H9 (cell line): ENCODE data around the gene ZFP69. TPM values are rescaled to one million over a fixed set of nuclear protein-coding genes. Genes with fewer than 3 reads are reported as not detected.
A peak's percentile ranks its signal among the peaks of the same experiment; 100 is the strongest.

Source experiments
- DNase-seq: peaks from one replicate; pipeline ENCODE4 v3.0.0-alpha.2; 2017
- H2AFZ ChIP-seq: one replicate; pipeline ENCODE4 v1.6.1; 2013; ENCODE audit warnings: mild to moderate bottlenecking, low read length, control low read depth, moderate library complexity
- H2AK5ac ChIP-seq: 2 replicates; pipeline ENCODE4 v1.6.1; 2013; ENCODE audit warnings: low read length, control low read depth, mixed read lengths; ENCODE audit not compliant: insufficient read length
- H2BK120ac ChIP-seq: one replicate; pipeline ENCODE4 v1.6.1; 2013; ENCODE audit warnings: low read depth, mild to moderate bottlenecking, low read length, control low read depth, inconsistent platforms; ENCODE audit not compliant: poor library complexity, severe bottlenecking
- H2BK12ac ChIP-seq: 2 replicates; pipeline ENCODE4 v1.6.1; 2013; ENCODE audit warnings: low read length, control low read depth, mixed read lengths, low read depth; ENCODE audit not compliant: insufficient read length
- H2BK15ac ChIP-seq: 2 replicates; pipeline ENCODE4 v1.6.1; 2013; ENCODE audit warnings: low read depth, low read length, control low read depth
- H2BK20ac ChIP-seq: one replicate; pipeline ENCODE4 v1.6.1; 2013; ENCODE audit warnings: low read depth, mild to moderate bottlenecking, low read length, control low read depth, inconsistent platforms; ENCODE audit not compliant: poor library complexity, severe bottlenecking
- H2BK5ac ChIP-seq: 2 replicates; pipeline ENCODE4 v1.6.1; 2013; ENCODE audit warnings: low read length, control low read depth, mixed read lengths; ENCODE audit not compliant: insufficient read length
- H3K14ac ChIP-seq: 2 replicates; pipeline ENCODE4 v1.6.1; 2013; ENCODE audit warnings: low read length, control low read depth; ENCODE audit not compliant: insufficient read depth
- H3K18ac ChIP-seq: 2 replicates; pipeline ENCODE4 v1.6.1; 2013; ENCODE audit warnings: low read depth, mild to moderate bottlenecking, mixed read lengths, low read length, control low read depth; ENCODE audit not compliant: insufficient read length
- H3K23ac ChIP-seq: 2 replicates; pipeline ENCODE4 v1.6.1; 2013; ENCODE audit warnings: low read length, control low read depth, mixed read lengths, low read depth; ENCODE audit not compliant: insufficient read length
- H3K23me2 ChIP-seq: 2 replicates; pipeline ENCODE4 v1.6.1; 2013; ENCODE audit warnings: low read depth, mild to moderate bottlenecking, mixed read lengths, low read length, control low read depth; ENCODE audit not compliant: insufficient read length, poor library complexity, severe bottlenecking
- H3K27ac ChIP-seq: 2 replicates; pipeline ENCODE4 v1.5.1; 2013; ENCODE audit warnings: low read length, control low read depth, mixed read lengths, low read depth; ENCODE audit not compliant: insufficient read length
- H3K27me3 ChIP-seq: 2 replicates; pipeline ENCODE4 v1.6.1; 2013; ENCODE audit warnings: low read length, control low read depth, inconsistent platforms; ENCODE audit not compliant: insufficient read depth
- H3K4ac ChIP-seq: 2 replicates; pipeline ENCODE4 v1.6.1; 2013; ENCODE audit warnings: low read depth, mild to moderate bottlenecking, control low read depth, inconsistent platforms, low read length, moderate library complexity
- H3K4me1 ChIP-seq: 2 replicates; pipeline ENCODE4 v1.6.1; 2013; ENCODE audit warnings: low read length, control low read depth, inconsistent platforms; ENCODE audit not compliant: insufficient read depth
- H3K4me2 ChIP-seq: 2 replicates; pipeline ENCODE4 v1.6.1; 2013; ENCODE audit warnings: low read length, control low read depth, mixed read lengths; ENCODE audit not compliant: insufficient read length, insufficient read depth
- H3K56ac ChIP-seq: 2 replicates; pipeline ENCODE4 v1.6.1; 2013; ENCODE audit warnings: low read depth, mild to moderate bottlenecking, mixed read lengths, low read length, control low read depth; ENCODE audit not compliant: insufficient read length
- H3K79me1 ChIP-seq: 2 replicates; pipeline ENCODE4 v1.6.1; 2013; ENCODE audit warnings: low read depth, mild to moderate bottlenecking, moderate library complexity, low read length, control low read depth, inconsistent platforms; ENCODE audit not compliant: insufficient read depth, poor library complexity, severe bottlenecking
- H3K79me2 ChIP-seq: 2 replicates; pipeline ENCODE4 v1.6.1; 2013; ENCODE audit warnings: low read length, control low read depth, inconsistent platforms; ENCODE audit not compliant: insufficient read depth
- H3K9ac ChIP-seq: 2 replicates; pipeline ENCODE4 v1.6.1; 2013; ENCODE audit warnings: low read length, control low read depth, mixed read lengths; ENCODE audit not compliant: insufficient read length; ENCODE audit errors: extremely low read depth
- H3K9me3 ChIP-seq: one replicate; pipeline ENCODE4 v1.6.1; 2013; ENCODE audit warnings: low read depth, low read length, inconsistent platforms; ENCODE audit not compliant: control insufficient read depth
- H3T11ph ChIP-seq: one replicate; pipeline ENCODE4 v1.6.1; 2013; ENCODE audit warnings: mild to moderate bottlenecking, low read length, control low read depth, inconsistent platforms
- H4K20me1 ChIP-seq: one replicate; pipeline ENCODE4 v1.6.1; 2013; ENCODE audit not compliant: control insufficient read depth, insufficient read length, insufficient read depth
- H4K5ac ChIP-seq: 2 replicates; pipeline ENCODE4 v1.6.1; 2013; ENCODE audit warnings: low read depth, mild to moderate bottlenecking, mixed read lengths, low read length, control low read depth; ENCODE audit not compliant: insufficient read length
- H4K8ac ChIP-seq: replicated peaks from 2 replicates; pipeline ENCODE4 v1.6.1; 2013; ENCODE audit warnings: low read length, control low read depth, mixed read lengths, low read depth; ENCODE audit not compliant: insufficient read length
- H4K91ac ChIP-seq: 2 replicates; pipeline ENCODE4 v1.6.1; 2013; ENCODE audit warnings: low read depth, mild to moderate bottlenecking, moderate library complexity, mixed read lengths, low read length, control low read depth; ENCODE audit not compliant: insufficient read length
- H3K27ac Mint-ChIP-seq, 3 experiments: 2 replicates in 2 of 3; 3 replicates in 1 of 3; pipeline ENCODE4 v1.8.0; 2020 to 2021; ENCODE audit warnings: mixed read lengths in 3 of 3, mild to moderate bottlenecking in 1 of 3, moderate library complexity in 1 of 3
- H3K27me3 Mint-ChIP-seq: 2 replicates; pipeline ENCODE4 v1.8.0; 2021; ENCODE audit warnings: low read depth, mild to moderate bottlenecking, moderate library complexity, mixed read lengths
- H3K36me3 Mint-ChIP-seq, 3 experiments: 2 replicates in 2 of 3; 3 replicates in 1 of 3; pipeline ENCODE4 v1.8.0; 2020 to 2021; ENCODE audit warnings: low read depth in 3 of 3, mixed read lengths in 3 of 3; ENCODE audit not compliant: insufficient read depth in 1 of 3
- H3K4me1 Mint-ChIP-seq, 2 experiments: 2 replicates each; pipeline ENCODE4 v1.8.0; 2020; ENCODE audit warnings: mixed read lengths in 2 of 2
- H3K4me3 Mint-ChIP-seq, 2 experiments: 2 replicates in 1 of 2; 3 replicates in 1 of 2; pipeline ENCODE4 v1.8.0; 2020 to 2021; ENCODE audit warnings: mild to moderate bottlenecking in 2 of 2, mixed read lengths in 2 of 2, moderate library complexity in 1 of 2
- H3K9me3 Mint-ChIP-seq, 2 experiments: 2 replicates in 1 of 2; 3 replicates in 1 of 2; pipeline ENCODE4 v1.8.0; 2020; ENCODE audit warnings: mild to moderate bottlenecking in 2 of 2, mixed read lengths in 2 of 2, moderate library complexity in 1 of 2
- WGBS: extraction: QIAGEN DNeasy Blood & Tissue Kit; methylation state at CpG from one replicate; pipeline ENCODE4 v1.1.7; 2013; ENCODE audit warnings: missing lambda C conversion rate, low lambda C conversion rate, mixed read lengths; ENCODE audit not compliant: insufficient read length; ENCODE audit errors: extremely low coverage; 5-methylcytosine and 5-hydroxymethylcytosine counted together
- total RNA-seq: library from RNA; stranded (reverse); gene quantifications from 2 replicates; pipeline ENCODE4 v1.2.1, GENCODE V29; 2021
- TF ChIP-seq, protein P1 (sequence below): fragments of 200-600 bp; sonication (generic); conservative IDR thresholded peaks from 3 replicates; pipeline ENCODE4 v1.8.0; 2021; ENCODE audit warnings: antibody characterized with exemption, mild to moderate bottlenecking

ZFP69 gene
- total RNA-seq, 1 experiment from 2014 or later: 6.8 TPM

DNA sequence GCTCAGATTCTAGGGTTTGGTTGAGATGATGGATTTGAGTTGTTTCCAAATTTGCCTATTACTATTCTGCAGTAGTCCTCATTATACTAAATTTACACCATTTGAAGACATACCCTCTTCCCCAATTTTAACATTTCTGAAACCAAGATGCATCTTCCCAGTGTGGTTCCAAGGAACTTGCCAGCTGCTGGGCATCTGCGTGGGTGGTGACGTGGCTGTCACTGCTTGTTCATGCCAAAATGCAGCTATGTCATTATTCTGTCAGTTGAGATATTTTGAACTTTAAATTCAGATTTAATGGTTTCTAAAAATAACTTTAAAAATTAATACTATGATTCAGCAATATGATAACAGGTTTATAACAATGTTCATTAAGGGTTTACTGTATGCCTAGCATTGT lies 1.2 kb downstream of the ZFP69 start:
- Histone ChIP-seq H2AFZ (no peak overlapping the region), H3K79me1 (no peaks in the 10 kb centered on the region)
- TF ChIP-seq, protein P1, sequence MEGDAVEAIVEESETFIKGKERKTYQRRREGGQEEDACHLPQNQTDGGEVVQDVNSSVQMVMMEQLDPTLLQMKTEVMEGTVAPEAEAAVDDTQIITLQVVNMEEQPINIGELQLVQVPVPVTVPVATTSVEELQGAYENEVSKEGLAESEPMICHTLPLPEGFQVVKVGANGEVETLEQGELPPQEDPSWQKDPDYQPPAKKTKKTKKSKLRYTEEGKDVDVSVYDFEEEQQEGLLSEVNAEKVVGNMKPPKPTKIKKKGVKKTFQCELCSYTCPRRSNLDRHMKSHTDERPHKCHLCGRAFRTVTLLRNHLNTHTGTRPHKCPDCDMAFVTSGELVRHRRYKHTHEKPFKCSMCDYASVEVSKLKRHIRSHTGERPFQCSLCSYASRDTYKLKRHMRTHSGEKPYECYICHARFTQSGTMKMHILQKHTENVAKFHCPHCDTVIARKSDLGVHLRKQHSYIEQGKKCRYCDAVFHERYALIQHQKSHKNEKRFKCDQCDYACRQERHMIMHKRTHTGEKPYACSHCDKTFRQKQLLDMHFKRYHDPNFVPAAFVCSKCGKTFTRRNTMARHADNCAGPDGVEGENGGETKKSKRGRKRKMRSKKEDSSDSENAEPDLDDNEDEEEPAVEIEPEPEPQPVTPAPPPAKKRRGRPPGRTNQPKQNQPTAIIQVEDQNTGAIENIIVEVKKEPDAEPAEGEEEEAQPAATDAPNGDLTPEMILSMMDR: no peak

More for the DNA sequence above, 1.2 kb downstream of the ZFP69 start:
- Histone ChIP-seq H3K56ac (no peak overlapping the region), H3K27me3 (no peaks in the 10 kb centered on the region), H3K27ac (no peak overlapping the region), H2BK5ac (no peak overlapping the region), H3K14ac (no peak overlapping the region), H2BK15ac (no peak overlapping the region), H2BK12ac (no peak overlapping the region), H3K4ac (no peak overlapping the region), H2BK120ac (no peak overlapping the region), H3T11ph (no peak overlapping the region), H3K23ac (no peak overlapping the region), H4K91ac (no peak overlapping the region), H3K79me2 (no peaks in the 10 kb centered on the region), H3K4me1 (no peaks in the 10 kb centered on the region), H2AK5ac (no peak overlapping the region), H4K5ac (no peak overlapping the region), H3K18ac (no peak overlapping the region), H3K4me2 (peak overlapping the region; percentile 86), H4K8ac (no peak overlapping the region), H3K23me2 (peaks cover 4% of the 10 kb centered on the region), H2BK20ac (no peak overlapping the region), H3K9ac (no peak overlapping the region), H4K20me1 (no peaks in the 10 kb centered on the region), H3K9me3 (peaks cover under 1% of the 10 kb centered on the region)
- Mint-ChIP-seq H3K4me1 (peaks cover 10 to 11% of the 10 kb centered on the region in 2 experiments), H3K27me3 (no peaks in the 10 kb centered on the region), H3K27ac (no peak overlapping the region), H3K4me3 (peak overlapping the region; percentile 81 to 87), H3K9me3 (peaks cover 13 to 24% of the 10 kb centered on the region in 2 experiments), H3K36me3 (peaks cover 21 to 26% (median 21%) of the 10 kb centered on the region in 3 experiments)
- DNase-seq: no peak
- WGBS: no CpG with 5 or more reads among the region's 2 CpGs
